ENCODE data around the gene CELSR1. TPM values are rescaled to one million over a fixed set of nuclear protein-coding genes. Genes with fewer than 3 reads are reported as not detected.
A peak's percentile ranks its signal among the peaks of the same experiment; 100 is the strongest.

CELSR1 gene
- total and polyA plus RNA-seq, 2 of the 13 experiments (the other 11 are each of a cell fraction or from before 2014, with no cell fraction given) = 0.78 to 1.8 TPM

DNA sequence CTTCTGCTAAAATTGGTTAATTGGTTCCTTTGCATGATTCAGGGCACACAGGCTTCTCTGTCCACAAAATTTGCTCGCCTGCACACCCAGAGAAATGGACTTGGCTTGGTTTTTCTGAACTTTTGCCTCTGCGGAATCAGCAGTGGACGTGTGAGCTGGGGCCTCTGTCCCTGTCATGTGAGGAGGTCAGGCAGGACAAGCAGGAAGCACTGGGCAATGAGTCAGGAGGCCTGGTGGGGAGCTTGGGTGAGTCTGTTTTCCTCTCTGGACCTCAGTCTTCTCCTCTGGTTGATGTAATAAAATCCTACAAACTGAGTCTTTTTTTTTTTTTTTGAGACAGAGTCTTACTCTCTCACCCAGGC is 10.4 kb upstream of the CELSR1 start (continued):
- TF ChIP-seq, protein P1, sequence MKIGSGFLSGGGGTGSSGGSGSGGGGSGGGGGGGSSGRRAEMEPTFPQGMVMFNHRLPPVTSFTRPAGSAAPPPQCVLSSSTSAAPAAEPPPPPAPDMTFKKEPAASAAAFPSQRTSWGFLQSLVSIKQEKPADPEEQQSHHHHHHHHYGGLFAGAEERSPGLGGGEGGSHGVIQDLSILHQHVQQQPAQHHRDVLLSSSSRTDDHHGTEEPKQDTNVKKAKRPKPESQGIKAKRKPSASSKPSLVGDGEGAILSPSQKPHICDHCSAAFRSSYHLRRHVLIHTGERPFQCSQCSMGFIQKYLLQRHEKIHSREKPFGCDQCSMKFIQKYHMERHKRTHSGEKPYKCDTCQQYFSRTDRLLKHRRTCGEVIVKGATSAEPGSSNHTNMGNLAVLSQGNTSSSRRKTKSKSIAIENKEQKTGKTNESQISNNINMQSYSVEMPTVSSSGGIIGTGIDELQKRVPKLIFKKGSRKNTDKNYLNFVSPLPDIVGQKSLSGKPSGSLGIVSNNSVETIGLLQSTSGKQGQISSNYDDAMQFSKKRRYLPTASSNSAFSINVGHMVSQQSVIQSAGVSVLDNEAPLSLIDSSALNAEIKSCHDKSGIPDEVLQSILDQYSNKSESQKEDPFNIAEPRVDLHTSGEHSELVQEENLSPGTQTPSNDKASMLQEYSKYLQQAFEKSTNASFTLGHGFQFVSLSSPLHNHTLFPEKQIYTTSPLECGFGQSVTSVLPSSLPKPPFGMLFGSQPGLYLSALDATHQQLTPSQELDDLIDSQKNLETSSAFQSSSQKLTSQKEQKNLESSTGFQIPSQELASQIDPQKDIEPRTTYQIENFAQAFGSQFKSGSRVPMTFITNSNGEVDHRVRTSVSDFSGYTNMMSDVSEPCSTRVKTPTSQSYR (CRISPR knock-in tag; IDR thresholded peaks at IDR 0.05; ENCODE audit: borderline replicate concordance) = no peak
- no peak for TF ChIP-seq EZH2 (conservative IDR thresholded peaks at IDR 0.05; ENCODE audit: low read depth, low read length)
- TF ChIP-seq AKAP8 (CRISPR knock-in tag; IDR thresholded peaks at IDR 0.05) = no peak
- TF ChIP-seq, protein P2, sequence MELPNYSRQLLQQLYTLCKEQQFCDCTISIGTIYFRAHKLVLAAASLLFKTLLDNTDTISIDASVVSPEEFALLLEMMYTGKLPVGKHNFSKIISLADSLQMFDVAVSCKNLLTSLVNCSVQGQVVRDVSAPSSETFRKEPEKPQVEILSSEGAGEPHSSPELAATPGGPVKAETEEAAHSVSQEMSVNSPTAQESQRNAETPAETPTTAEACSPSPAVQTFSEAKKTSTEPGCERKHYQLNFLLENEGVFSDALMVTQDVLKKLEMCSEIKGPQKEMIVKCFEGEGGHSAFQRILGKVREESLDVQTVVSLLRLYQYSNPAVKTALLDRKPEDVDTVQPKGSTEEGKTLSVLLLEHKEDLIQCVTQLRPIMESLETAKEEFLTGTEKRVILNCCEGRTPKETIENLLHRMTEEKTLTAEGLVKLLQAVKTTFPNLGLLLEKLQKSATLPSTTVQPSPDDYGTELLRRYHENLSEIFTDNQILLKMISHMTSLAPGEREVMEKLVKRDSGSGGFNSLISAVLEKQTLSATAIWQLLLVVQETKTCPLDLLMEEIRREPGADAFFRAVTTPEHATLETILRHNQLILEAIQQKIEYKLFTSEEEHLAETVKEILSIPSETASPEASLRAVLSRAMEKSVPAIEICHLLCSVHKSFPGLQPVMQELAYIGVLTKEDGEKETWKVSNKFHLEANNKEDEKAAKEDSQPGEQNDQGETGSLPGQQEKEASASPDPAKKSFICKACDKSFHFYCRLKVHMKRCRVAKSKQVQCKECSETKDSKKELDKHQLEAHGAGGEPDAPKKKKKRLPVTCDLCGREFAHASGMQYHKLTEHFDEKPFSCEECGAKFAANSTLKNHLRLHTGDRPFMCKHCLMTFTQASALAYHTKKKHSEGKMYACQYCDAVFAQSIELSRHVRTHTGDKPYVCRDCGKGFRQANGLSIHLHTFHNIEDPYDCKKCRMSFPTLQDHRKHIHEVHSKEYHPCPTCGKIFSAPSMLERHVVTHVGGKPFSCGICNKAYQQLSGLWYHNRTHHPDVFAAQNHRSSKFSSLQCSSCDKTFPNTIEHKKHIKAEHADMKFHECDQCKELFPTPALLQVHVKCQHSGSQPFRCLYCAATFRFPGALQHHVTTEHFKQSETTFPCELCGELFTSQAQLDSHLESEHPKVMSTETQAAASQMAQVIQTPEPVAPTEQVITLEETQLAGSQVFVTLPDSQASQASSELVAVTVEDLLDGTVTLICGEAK (IDR thresholded peaks at IDR 0.05) = no peak
- TF ChIP-seq, protein P2 (CRISPR knock-in tag; IDR thresholded peaks at IDR 0.05) = no peak
- TF ChIP-seq, protein P3, sequence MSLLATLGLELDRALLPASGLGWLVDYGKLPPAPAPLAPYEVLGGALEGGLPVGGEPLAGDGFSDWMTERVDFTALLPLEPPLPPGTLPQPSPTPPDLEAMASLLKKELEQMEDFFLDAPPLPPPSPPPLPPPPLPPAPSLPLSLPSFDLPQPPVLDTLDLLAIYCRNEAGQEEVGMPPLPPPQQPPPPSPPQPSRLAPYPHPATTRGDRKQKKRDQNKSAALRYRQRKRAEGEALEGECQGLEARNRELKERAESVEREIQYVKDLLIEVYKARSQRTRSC (CRISPR knock-in tag; IDR thresholded peaks at IDR 0.05; ENCODE audit: low read depth) = no peak
- TF ChIP-seq HOXA3 (CRISPR knock-in tag; IDR thresholded peaks at IDR 0.05) = no peak
- no peak for TF ChIP-seq ZBTB20 (CRISPR knock-in tag; IDR thresholded peaks at IDR 0.05; ENCODE audit: borderline replicate concordance, low read depth)
- TF ChIP-seq, protein P4, sequence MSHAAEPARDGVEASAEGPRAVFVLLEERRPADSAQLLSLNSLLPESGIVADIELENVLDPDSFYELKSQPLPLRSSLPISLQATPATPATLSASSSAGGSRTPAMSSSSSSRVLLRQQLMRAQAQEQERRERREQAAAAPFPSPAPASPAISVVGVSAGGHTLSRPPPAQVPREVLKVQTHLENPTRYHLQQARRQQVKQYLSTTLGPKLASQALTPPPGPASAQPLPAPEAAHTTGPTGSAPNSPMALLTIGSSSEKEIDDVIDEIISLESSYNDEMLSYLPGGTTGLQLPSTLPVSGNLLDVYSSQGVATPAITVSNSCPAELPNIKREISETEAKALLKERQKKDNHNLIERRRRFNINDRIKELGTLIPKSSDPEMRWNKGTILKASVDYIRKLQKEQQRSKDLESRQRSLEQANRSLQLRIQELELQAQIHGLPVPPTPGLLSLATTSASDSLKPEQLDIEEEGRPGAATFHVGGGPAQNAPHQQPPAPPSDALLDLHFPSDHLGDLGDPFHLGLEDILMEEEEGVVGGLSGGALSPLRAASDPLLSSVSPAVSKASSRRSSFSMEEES (CRISPR knock-in tag; IDR thresholded peaks at IDR 0.05) = peak; percentile 92
- TF ChIP-seq ZNF232 (CRISPR knock-in tag; IDR thresholded peaks at IDR 0.05; ENCODE audit: borderline replicate concordance) = no peak
- TF ChIP-seq, protein P5, sequence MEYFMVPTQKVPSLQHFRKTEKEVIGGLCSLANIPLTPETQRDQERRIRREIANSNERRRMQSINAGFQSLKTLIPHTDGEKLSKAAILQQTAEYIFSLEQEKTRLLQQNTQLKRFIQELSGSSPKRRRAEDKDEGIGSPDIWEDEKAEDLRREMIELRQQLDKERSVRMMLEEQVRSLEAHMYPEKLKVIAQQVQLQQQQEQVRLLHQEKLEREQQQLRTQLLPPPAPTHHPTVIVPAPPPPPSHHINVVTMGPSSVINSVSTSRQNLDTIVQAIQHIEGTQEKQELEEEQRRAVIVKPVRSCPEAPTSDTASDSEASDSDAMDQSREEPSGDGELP (IDR thresholded peaks at IDR 0.05; ENCODE audit: borderline replicate concordance, low read depth) = peak; percentile 37; the same call in 1 of the 2 replicates
- no peak for TF ChIP-seq ZNF839 (CRISPR knock-in tag; IDR thresholded peaks at IDR 0.05; ENCODE audit: borderline replicate concordance)
- TF ChIP-seq, protein P6, sequence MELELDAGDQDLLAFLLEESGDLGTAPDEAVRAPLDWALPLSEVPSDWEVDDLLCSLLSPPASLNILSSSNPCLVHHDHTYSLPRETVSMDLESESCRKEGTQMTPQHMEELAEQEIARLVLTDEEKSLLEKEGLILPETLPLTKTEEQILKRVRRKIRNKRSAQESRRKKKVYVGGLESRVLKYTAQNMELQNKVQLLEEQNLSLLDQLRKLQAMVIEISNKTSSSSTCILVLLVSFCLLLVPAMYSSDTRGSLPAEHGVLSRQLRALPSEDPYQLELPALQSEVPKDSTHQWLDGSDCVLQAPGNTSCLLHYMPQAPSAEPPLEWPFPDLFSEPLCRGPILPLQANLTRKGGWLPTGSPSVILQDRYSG (CRISPR knock-in tag; IDR thresholded peaks at IDR 0.05) = no peak
- TF ChIP-seq ZNF17 (CRISPR knock-in tag; IDR thresholded peaks at IDR 0.05) = no peak
